GM18858 (cell line): Measurements from ENCODE around the gene KAT8.
"Not testable (repeated sequence)": the region's sequence is repeated elsewhere in the genome, so short reads cannot be mapped to it uniquely, and the experiment has no call there.

Experiments
- ATAC-seq: cut with Tn5 transposase; IDR thresholded peaks from one replicate; pipeline ENCODE4 v1.9.1; 2021; ENCODE audit not compliant: unreplicated experiment

Gene KAT8

DNA sequence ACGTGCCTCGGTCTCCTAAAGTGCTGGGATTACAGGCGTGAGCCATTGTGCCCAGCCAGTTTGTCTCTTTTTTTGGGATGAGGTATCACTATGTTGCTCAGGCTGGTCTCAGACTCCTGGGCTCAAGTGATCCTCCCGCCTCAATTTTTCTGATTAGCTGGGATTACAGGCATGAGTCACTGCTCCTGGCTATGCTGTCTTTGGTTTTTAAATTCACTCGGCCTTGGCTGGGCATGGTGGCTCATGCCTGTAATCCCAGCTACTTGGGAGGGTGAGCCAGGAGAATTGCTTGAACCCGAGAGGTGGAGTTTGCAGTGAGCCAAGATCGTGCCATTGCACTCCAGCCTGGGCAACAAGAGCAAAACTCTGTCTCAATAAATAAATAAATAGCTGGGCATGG is 27.0 kb downstream of the KAT8 start:
- not testable (repeated sequence) for ATAC-seq

GRCh38 chr16:31145398-31145990 is 28.0 kb downstream of the KAT8 start:
- no peak for ATAC-seq

DNA sequence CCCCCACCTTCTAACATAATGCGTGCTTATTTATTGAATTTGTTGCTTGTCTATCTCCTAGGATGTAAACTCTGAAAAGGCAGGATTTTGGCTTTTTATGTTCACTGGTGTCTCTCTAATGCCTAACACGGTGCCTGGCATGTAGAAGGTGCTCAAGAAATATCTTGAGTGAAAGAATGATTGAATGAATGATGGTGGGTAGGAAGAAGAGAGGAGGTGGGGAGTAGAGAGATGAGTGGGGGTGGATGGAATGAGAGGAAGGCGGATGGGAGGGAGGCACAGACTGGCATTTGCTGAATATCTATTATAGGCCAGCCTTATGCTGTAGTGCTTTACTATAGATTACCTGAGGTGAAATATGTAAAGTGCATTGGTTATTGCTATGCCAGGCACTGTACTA is 30.1 kb downstream of the KAT8 start:
- ATAC-seq = no peak

GRCh38 chr16:31148281-31148728 is 30.8 kb downstream of the KAT8 start:
- ATAC-seq = no peak

- no peak for ATAC-seq
Measured at GRCh38 chr16:31148896-31149295, 31.4 kb downstream of the KAT8 start.

GRCh38 chr16:31149332-31149731 is 31.9 kb downstream of the KAT8 start:
- no peak for ATAC-seq

- no peak for ATAC-seq
Measured at GRCh38 chr16:31149894-31150890, 32.7 kb downstream of the KAT8 start, which contains the start of gene PRSS36. TSS of gene PRSS36 (minus strand) at chr16:31150066. CDS start at chr16:31150035, 31 bp downstream.

GRCh38 chr16:31150976-31151375 is 33.5 kb downstream of the KAT8 start:
- ATAC-seq = not testable (repeated sequence)

DNA sequence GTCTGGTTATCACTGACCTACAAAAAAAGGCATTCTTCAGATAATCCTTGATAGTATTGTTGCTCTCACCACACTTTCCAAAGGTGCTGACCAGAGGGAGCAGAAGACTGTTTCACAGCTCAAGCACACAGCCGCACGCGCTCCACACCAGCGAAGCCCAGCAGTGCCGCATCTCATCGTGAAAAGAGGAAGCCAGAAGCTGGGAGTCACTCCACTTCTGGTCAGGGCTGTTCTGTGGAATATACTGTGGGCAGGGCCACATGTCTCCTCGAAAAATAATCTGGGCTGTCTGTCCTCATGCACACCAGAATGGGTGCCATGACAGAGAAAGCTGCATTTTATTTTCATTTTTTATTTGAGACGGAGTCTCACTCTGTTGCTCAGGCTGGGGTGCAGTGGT is 39.7 kb downstream of the KAT8 start:
- ATAC-seq = no peak

- no peak for ATAC-seq
Measured at GRCh38 chr16:31167315-31167714, 49.9 kb downstream of the KAT8 start.

DNA sequence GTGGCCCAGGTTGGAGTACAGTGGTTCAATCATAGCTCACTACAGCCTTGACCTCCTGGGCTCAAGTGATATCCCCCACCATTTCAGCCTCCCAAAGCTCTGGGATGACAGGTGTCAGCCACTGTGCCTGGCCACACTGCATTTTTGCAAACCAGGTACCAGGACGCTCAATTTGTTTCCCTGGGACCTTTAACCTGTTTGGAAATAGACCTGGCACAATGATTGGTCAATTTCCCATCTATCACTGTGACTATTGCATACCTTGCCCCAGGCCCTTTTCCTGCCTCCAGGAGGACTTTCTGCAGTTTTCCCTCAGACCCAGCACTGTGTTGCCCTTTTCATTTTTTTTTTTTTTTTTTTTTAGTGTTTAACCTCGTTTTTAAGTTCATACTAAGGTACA is 51.4 kb downstream of the KAT8 start:
- no peak for ATAC-seq

DNA sequence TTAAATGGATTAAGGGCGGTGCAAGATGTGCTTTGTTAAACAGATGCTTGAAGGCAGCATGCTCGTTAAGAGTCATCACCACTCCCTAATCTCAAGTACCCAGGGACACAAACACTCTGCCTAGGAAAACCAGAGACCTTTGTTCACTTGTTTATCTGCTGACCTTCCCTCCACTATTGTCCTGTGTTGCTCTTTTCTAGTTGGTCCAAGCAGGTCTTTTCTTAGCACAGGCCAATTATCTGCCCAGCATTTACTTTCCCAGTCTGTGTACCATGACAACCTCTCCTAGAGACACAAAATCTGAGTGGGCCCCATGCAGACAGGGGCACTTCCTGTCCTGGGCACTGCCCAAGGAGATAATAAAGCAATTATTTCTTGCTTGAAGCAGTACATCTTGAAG is 52.6 kb downstream of the KAT8 start:
- not testable (repeated sequence) for ATAC-seq

DNA sequence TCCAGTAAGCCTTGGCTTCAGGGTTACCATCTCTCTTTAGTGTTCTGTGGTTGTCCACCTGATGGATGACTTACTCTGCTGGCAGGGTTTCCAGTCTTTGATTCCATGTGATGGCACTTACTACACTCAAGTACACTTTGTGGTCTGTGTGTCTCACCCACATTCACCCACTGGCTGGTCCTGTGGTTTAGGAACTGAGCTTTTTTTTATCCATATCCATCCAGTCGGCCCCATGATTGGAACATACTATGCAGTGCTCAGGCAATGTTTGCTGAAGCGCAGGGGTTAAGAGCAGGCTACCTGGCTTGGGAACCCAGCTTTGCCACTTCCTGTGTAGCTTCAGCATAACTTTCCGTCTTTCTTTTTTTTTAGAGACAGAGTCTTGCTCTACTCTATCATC is 59.7 kb downstream of the KAT8 start:
- no peak for ATAC-seq

DNA sequence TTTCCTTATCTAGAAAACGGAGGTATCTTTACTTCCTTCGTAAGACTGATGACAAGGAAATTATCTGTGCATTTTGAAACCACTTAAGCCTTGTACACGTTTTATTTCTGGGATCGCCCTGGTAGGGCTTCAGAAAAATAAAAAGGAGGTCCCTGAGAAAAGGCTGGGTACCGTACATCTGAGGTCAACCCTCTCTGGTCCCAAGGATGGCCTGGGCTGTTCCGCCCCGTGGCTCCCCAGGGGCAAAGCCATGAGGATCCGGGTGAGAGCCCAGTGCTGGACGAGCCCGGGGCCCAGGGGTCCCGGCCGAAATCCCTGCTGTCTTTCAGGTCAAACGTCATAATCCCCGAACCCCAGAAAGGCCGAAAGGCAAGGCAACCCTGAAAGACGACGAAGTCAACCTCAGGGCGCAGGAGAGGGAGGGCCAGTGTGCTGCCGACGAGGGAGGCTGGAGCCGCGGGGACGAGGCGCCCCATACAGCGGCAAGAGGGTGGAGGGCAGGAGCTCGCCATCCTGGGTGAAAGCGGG is 61.8 kb downstream of the KAT8 start:
- no peak for ATAC-seq

DNA sequence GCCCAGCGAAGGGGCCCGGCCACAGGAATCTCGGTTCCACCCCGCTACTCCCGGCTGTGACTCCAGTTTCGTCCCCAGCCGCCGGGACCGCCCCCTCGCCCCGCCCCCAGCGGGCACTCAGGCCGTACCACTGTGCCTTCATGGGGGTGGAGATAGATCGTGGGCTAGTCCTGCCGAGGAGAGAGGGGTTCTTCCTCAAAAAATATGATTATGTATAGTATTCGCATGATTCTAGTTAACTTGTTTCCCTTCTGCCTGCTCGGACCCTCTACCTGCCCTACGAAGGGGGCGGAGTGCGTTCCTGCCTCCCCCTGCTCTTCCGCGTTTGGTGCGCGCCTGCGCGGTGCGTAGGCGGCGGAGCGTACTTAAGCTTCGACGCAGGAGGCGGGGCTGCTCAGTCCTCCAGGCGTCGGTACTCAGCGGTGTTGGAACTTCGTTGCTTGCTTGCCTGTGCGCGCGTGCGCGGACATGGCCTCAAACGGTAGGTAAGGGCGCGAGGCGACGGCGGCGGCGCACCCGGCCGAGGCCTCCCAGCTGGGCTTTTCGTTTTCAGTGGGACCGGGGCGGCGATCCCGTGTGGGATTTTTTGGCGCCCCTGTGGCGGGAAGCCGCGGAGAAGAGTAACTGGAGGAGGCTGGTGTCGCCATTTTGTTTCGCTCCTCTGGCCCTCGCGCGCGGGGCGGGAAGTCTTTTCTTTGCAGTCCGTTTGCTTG is 62.4 kb downstream of the KAT8 start, which contains the start of gene FUS:
FUS (plus strand) TSS at position 393 of the 713 bp plus-strand sequence; CDS start at position 469, 76 bp downstream.
- peak; percentile 41 for ATAC-seq
